Adipocyte (in vitro differentiated cells): ENCODE measurements around the gene CAMK1G.

Experiments used
- DNase-seq: peaks from one replicate; pipeline ENCODE4 v3.0.0-alpha.2; 2015; ENCODE audit warnings: low read depth
- H3K27me3 ChIP-seq: replicated peaks from 2 replicates; pipeline ENCODE4 v1.7.0; 2013; ENCODE audit warnings: mild to moderate bottlenecking, low read length, moderate library complexity; ENCODE audit not compliant: control insufficient read depth, insufficient read depth
- H3K36me3 ChIP-seq: 2 replicates; pipeline ENCODE4 v1.7.0; 2013; ENCODE audit warnings: low read length, mild to moderate bottlenecking, moderate library complexity; ENCODE audit not compliant: control insufficient read depth, insufficient read depth, severe bottlenecking
- H3K4me1 ChIP-seq: 2 replicates; pipeline ENCODE4 v1.7.0; 2013; ENCODE audit warnings: mild to moderate bottlenecking, low read length, moderate library complexity; ENCODE audit not compliant: control insufficient read depth, insufficient read depth
- H3K4me3 ChIP-seq: 2 replicates; pipeline ENCODE4 v1.7.0; 2013; ENCODE audit warnings: mild to moderate bottlenecking, low read length, moderate library complexity
- H3K9ac ChIP-seq: 2 replicates; pipeline ENCODE4 v1.7.0; 2013; ENCODE audit warnings: mild to moderate bottlenecking, low read length, moderate library complexity
- H3K9me3 ChIP-seq: 2 replicates; pipeline ENCODE4 v1.7.0; 2013; ENCODE audit warnings: mild to moderate bottlenecking, low read length, moderate library complexity; ENCODE audit not compliant: control insufficient read depth

The CAMK1G gene

DNA sequence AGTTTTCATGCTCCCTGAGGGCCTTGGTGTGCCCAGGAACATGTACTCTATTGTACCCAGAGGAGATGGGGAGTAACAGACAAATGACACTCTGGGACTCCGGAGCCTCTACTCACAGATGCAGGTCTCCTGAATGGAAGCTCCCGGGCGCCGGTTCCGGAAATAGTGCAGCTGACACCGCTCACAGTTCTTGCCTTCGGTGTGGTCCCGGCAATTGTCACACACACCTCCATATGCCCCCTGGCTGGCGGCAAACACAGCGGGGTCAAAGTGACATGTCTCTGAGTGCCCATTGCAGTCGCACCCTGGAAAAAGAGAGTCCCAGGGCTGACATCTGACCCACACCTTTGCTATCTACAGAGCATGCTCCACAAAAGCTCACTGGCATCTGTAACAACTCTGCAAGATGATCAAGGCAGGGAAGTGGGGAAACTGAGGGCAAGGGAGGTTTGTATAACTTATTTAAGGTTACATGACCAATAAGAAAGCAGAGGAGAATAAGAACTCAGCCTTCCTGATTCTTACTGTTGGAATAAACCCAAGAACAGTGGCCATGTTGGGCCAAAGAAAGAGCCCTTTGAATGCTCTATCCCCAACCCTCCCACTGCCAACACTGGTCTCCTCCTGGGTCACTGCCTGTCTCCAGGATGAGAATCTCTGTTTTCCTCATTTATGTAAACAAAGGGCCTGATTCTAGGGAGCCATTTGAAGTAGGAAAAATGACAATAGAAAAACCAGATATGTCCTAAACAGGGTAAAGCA is 46.3 kb downstream of the CAMK1G start:
- Histone ChIP-seq H3K4me1 (peaks cover 7% of the 10 kb centered on the region), H3K36me3 (peaks cover 6% of the 10 kb centered on the region), H3K9me3 (no peaks in the 10 kb centered on the region), H3K27me3 (no peaks in the 10 kb centered on the region), H3K9ac (no peak overlapping the region), H3K4me3 (no peak overlapping the region)
- no peak for DNase-seq

DNA sequence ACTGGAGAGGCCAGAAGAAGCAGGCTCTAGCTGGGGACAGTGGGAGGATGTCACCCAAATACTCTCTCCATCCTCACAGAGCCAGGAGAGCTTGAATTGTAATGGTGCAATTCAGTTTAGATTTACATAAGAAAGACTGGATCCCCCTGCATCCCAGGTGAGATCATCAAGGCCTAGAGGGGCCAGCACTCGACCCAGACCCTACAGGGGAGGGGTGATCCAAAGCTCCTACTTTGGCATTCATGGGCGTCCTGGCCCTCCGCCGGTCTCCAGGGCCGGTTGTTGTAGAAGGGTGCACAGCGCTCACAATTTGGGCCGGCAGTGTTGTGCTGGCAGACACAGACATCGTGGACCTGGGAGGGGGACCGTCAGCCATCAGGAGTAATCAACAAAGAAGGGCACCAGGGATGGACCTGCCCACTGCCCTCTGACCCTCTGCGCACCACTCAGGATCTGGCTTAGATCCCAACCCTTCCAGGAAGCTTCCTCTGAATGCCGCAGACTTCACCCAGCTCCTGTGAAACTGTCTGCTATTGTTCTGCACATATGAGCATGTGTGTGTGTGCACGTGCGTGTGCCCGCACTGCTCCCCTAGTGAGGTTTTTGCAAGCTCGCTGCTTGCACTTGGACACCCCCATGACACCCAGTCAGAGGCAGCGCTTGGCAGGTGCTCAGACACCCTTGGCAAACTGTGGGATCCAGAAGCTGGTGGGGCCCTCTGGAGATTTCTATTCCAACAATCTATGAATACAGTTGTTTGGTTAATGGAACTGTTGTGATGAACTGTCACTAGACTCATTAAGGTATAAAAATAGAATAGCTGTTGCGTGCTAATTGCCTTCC is 47.1 kb downstream of the CAMK1G start:
- H3K4me1 ChIP-seq: peaks cover 7% of the 10 kb centered on the region

GRCh38 chr1:209633335-209633997 is 50.0 kb downstream of the CAMK1G start:
- DNase-seq: no peak
- Histone ChIP-seq H3K9ac (no peak overlapping the region), H3K36me3 (peaks cover 11% of the 10 kb centered on the region)

More for the DNA sequence above, 47.1 kb downstream of the CAMK1G start:
- H3K9ac ChIP-seq: no peak overlapping the region
- no peaks in the 10 kb centered on the region for H3K9me3 ChIP-seq
- peaks cover under 1% of the 10 kb centered on the region for H3K36me3 ChIP-seq
- no peaks in the 10 kb centered on the region for H3K27me3 ChIP-seq
- DNase-seq: no peak
- H3K4me3 ChIP-seq: no peak overlapping the region

GRCh38 chr1:209634005-209634737 is 50.7 kb downstream of the CAMK1G start:
- Histone ChIP-seq H3K4me3 (no peak overlapping the region), H3K27me3 (no peaks in the 10 kb centered on the region), H3K9ac (no peak overlapping the region), H3K4me1 (no peaks in the 10 kb centered on the region), H3K36me3 (peaks cover 11% of the 10 kb centered on the region), H3K9me3 (no peaks in the 10 kb centered on the region)
- DNase-seq: no peak

More at GRCh38 chr1:209633335-209633997, 50.0 kb downstream of the CAMK1G start:
- no peaks in the 10 kb centered on the region for H3K27me3 ChIP-seq
- H3K4me1 ChIP-seq: peaks cover 3% of the 10 kb centered on the region
- H3K4me3 ChIP-seq: no peak overlapping the region
- no peaks in the 10 kb centered on the region for H3K9me3 ChIP-seq

- no peaks in the 10 kb centered on the region for H3K4me1 ChIP-seq
- H3K9ac ChIP-seq: no peak overlapping the region
- H3K27me3 ChIP-seq: no peaks in the 10 kb centered on the region
- DNase-seq: no peak
- no peak overlapping the region for H3K4me3 ChIP-seq
- H3K36me3 ChIP-seq: peaks cover 11% of the 10 kb centered on the region
- H3K9me3 ChIP-seq: no peaks in the 10 kb centered on the region
Measured at GRCh38 chr1:209635850-209636249, 52.3 kb downstream of the CAMK1G start.

- no peak for DNase-seq
- Histone ChIP-seq H3K9ac (peak overlapping the region; percentile 65), H3K4me1 (peaks cover 46% of the 10 kb centered on the region), H3K4me3 (no peak overlapping the region), H3K27me3 (no peaks in the 10 kb centered on the region), H3K36me3 (peaks cover 11% of the 10 kb centered on the region), H3K9me3 (no peaks in the 10 kb centered on the region)
Measured at GRCh38 chr1:209641832-209642172, 58.3 kb downstream of the CAMK1G start.

- Histone ChIP-seq H3K4me3 (no peak overlapping the region), H3K4me1 (peaks cover 56% of the 10 kb centered on the region), H3K36me3 (peaks cover 5% of the 10 kb centered on the region), H3K9me3 (no peaks in the 10 kb centered on the region), H3K27me3 (no peaks in the 10 kb centered on the region), H3K9ac (peak overlapping the region; percentile 50)
- no peak for DNase-seq
Measured at GRCh38 chr1:209642816-209643215, 59.3 kb downstream of the CAMK1G start.

GRCh38 chr1:209643285-209644020 is 59.9 kb downstream of the CAMK1G start:
- Histone ChIP-seq H3K9me3 (no peaks in the 10 kb centered on the region), H3K4me1 (peaks cover 62% of the 10 kb centered on the region), H3K4me3 (no peak overlapping the region), H3K27me3 (no peaks in the 10 kb centered on the region), H3K9ac (peak overlapping the region; percentile 50), H3K36me3 (peaks cover under 1% of the 10 kb centered on the region)
- no peak for DNase-seq

- H3K9me3 ChIP-seq: no peaks in the 10 kb centered on the region
- no peaks in the 10 kb centered on the region for H3K27me3 ChIP-seq
- H3K9ac ChIP-seq: peak overlapping the region; percentile 43
- H3K4me3 ChIP-seq: no peak overlapping the region
- peaks cover 85% of the 10 kb centered on the region for H3K4me1 ChIP-seq
- no peak for DNase-seq
- no peaks in the 10 kb centered on the region for H3K36me3 ChIP-seq
Measured at GRCh38 chr1:209645574-209646452, 62.3 kb downstream of the CAMK1G start.

GRCh38 chr1:209646558-209646957 is 63.0 kb downstream of the CAMK1G start:
- H3K9me3 ChIP-seq: no peaks in the 10 kb centered on the region
- H3K4me3 ChIP-seq: no peak overlapping the region
- H3K9ac ChIP-seq: peak overlapping the region; percentile 43
- H3K36me3 ChIP-seq: no peaks in the 10 kb centered on the region
- DNase-seq: no peak
- no peaks in the 10 kb centered on the region for H3K27me3 ChIP-seq
- peaks cover 88% of the 10 kb centered on the region for H3K4me1 ChIP-seq
